ENCODE data around the gene IRX6.

IRX6 gene

GRCh38 chr16:55367866-55368603, 44.0 kb downstream of the IRX6 start:
- no peak for DNase-seq

DNA sequence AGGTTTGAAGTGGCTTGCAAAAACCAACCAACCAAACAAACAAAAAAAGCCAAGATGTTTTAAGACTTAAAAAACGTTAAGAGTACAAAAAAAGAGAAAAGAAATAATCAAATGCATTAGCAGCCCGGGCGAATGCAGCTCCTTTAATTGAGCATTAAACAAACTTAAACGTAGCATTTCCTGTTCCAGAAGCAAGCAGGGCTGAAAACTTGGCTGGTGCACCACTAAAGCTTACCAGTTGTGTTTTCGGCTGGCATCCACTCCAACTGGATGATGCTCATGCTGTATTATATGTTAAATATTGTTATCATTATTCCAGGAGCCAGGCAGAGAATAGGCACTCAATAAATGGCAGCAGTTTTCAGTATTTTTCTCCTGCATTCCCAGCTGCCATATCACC, 45.1 kb downstream of the IRX6 start:
- no peak for DNase-seq

DNA sequence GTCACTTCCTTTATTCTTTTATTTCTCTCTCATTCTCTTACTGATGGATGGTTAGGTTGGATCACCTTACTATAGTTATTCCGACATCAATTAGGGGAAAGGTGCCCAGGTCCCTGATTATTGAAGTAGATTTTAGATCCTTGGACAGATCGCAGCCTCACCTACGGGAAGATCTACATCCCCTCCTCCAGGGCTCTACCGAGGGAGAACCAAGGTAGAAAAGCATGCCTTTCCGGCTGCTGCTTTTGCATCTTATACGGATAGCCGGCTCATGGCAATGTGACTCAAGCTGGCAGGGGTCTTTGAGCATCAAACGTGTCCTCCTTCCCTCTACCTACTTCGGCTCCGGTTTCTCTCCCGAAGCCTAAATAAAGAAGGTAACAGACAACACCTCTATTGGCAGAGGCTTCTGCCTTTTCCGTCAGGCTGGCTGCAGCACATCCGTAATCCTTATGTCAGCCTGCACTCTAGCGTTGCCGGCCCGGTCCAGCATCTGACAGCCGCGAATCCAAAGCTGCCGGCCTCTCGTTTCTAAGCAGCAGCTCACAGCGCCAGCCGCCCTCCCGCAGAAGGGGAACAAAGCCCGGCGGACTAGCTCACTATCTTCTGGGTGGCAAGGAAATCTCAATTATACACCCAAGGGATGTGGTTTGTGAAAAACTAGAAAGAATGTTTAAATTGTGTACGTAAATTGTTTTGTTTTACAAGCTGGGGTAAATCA, 46.9 kb downstream of the IRX6 start:
- DNase-seq = no peak

- no peak for DNase-seq
Measured at GRCh38 chr16:55372792-55373488, 48.9 kb downstream of the IRX6 start.

DNA sequence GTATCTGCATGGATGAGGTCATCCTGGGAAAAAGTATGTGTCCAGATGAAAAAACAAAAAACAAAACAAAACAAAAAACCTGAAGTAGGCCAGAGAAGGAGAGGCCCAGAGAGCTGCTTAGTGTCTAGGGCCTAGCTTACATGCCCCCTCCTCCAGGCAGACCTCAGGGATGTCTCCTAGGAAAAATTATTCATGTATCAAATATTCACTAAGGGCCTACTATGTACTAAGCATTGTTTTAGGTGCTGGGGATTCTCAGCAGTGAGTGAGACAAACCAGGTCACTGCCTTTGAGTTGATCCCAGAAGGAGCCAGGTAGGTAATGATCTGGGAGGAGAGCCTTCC, 49.5 kb downstream of the IRX6 start:
- no peak for DNase-seq

DNA sequence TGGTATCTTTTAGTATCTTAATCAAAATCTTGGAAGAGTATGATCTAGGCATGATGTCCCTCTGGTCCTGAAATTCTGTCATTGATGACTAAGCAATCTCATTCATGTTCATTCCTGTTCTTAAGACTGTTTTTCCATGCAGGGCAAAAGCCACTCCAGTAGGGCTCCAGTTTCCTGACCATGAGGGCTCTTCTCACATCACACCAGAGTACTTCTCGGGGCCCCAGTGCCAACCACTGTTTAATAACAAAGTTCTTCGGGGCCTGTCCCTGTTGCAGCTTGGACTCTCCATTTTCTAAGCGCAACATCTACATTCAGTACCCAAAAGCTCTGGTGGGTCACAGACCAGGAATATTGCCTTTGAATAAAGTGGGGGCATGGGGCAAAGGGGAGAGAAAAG, 52.0 kb downstream of the IRX6 start:
- no peak for DNase-seq

- no peak for DNase-seq
Measured at GRCh38 chr16:55376567-55377167, 52.7 kb downstream of the IRX6 start.

DNA sequence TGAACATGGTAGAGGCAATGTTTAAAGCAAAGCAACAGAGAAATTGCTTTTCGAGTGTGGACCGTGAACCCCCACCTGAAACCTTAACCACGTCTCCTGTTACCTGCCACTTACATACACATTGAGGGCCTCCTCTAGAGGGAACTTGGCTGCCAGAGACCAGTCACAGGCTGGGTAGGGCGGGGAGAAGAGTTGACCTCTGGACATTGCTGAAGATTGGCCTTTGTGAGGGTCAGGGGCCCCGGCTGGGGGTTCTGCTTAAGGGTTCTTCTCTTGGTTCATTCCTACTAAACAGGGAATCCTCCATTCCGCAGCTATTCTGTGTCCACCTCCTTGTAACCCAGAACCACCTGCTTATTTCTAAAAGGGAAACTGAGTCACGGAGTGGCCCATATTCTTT, 53.8 kb downstream of the IRX6 start:
- DNase-seq = no peak

DNA sequence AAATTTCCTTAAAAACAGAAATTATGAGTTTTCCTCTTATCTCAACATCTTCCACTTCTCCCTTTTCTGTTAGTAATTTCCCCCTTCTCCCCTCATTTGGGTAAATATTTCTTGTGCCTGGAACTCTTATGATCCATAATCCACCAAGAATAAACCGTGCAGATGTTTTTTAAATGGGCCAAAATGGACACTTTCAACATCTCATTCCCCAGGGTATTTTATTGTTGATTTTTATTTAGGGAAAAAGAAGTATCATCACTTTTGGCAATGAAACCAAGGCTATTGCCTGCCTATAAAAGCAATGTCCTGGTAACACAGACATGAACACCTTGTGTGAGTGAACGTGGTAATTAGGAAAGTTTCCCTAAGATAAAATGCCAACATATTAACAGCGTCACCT, 54.6 kb downstream of the IRX6 start:
- DNase-seq = no peak

- DNase-seq = no peak
Measured at GRCh38 chr16:55379371-55379770, 55.4 kb downstream of the IRX6 start.

DNA sequence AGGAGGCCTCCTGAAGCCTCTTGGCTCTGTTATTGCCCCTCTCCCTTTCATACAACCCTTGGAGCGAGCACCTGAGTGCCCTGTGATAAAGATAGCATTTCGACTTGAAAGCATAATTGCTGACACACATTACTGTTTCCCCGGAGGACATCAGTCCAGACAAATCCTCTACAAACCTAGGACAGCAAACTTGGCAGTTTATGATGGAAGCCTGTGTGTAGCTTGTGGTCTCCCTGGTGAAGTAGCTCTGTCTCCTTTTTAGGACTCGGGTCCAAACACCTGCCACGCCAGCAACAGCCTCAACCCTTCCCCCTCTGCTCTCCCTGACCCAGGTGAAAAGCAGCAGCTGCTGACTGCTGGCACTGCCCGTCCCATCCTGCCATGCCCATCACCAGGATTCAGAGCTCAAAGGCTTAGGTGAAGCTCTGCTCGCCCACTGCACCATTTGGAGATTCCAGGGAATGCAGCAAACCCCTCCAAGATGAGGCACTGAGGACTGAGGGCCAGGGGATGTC, 55.9 kb downstream of the IRX6 start:
- no peak for DNase-seq

Measured in GDM1 (cell line).